Esophagus squamous epithelium (tissue), 4 donors: ENCODE data around the gene SLC6A1.

Experiments used
- POLR2A ChIP-seq, 4 donors: fragments of 450-650 bp; IDR thresholded peaks; one replicate each; pipeline ENCODE4 v1.6.1; 2017; ENCODE audit warnings: antibody characterized with exemption in 4 of 4, mild to moderate bottlenecking in 4 of 4, moderate library complexity in 3 of 4
- TF ChIP-seq, protein P1 (sequence below), 6 experiments: fragments of 450-650 bp in 4 of 6; fragments of 200-600 bp in 2 of 6; sonication (generic) in 2 of 6; IDR thresholded peaks; one replicate each; pipeline ENCODE4 v1.5.1; 2016 to 2019; ENCODE audit warnings: antibody characterized with exemption in 6 of 6, mild to moderate bottlenecking in 4 of 6, moderate library complexity in 4 of 6

- TF ChIP-seq, protein P1, sequence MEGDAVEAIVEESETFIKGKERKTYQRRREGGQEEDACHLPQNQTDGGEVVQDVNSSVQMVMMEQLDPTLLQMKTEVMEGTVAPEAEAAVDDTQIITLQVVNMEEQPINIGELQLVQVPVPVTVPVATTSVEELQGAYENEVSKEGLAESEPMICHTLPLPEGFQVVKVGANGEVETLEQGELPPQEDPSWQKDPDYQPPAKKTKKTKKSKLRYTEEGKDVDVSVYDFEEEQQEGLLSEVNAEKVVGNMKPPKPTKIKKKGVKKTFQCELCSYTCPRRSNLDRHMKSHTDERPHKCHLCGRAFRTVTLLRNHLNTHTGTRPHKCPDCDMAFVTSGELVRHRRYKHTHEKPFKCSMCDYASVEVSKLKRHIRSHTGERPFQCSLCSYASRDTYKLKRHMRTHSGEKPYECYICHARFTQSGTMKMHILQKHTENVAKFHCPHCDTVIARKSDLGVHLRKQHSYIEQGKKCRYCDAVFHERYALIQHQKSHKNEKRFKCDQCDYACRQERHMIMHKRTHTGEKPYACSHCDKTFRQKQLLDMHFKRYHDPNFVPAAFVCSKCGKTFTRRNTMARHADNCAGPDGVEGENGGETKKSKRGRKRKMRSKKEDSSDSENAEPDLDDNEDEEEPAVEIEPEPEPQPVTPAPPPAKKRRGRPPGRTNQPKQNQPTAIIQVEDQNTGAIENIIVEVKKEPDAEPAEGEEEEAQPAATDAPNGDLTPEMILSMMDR (IDR thresholded peaks at IDR 0.05), result no peak
- TF ChIP-seq POLR2A (IDR thresholded peaks at IDR 0.05), result no peak
Measured at GRCh38 chr3:11020764-11021163, 28.2 kb downstream of the SLC6A1 start.
